ENCODE results near the gene PPCDC.

PPCDC gene

GRCh38 chr15:75028991-75029377 lies 5.6 kb downstream of the PPCDC start:
- Histone ChIP-seq H3K4me1 (ENCODE audit: low read length) (peaks cover 80% of the 10 kb centered on the region), H3K4me3 (ENCODE audit: low read length) (no peak overlapping the region), H3K9me3 (replicated peaks; ENCODE audit: insufficient read depth, low read length) (no peaks in the 10 kb centered on the region), H3K4me2 (ENCODE audit: low read depth, low read length) (peak overlapping the region; percentile 68; the same call in 1 of the 2 replicates), H3K79me2 (ENCODE audit: low read length) (peaks cover 82% of the 10 kb centered on the region), H3K27ac (ENCODE audit: low read length) (peak overlapping the region; percentile 13; the same call in 1 of the 2 replicates), H3F3A (ENCODE audit: insufficient read depth, low read length) (peaks cover 45% of the 10 kb centered on the region), H3K27me3 (replicated peaks; ENCODE audit: insufficient read depth, low read length) (no peaks in the 10 kb centered on the region), H3K9ac (ENCODE audit: low read length) (peak overlapping the region; percentile 4; the same call in 1 of the 2 replicates), H2AFZ (ENCODE audit: low read length) (no peak overlapping the region), H3K36me3 (replicated peaks; ENCODE audit: insufficient read depth, low read length) (no peaks in the 10 kb centered on the region), H4K20me1 (ENCODE audit: insufficient read depth, low read length) (no peaks in the 10 kb centered on the region), H3K9me2 (replicated peaks; ENCODE audit: insufficient read depth, low read length) (no peaks in the 10 kb centered on the region)
- DNase-seq = no peak
- TF ChIP-seq EZH2 (optimal IDR thresholded peaks at IDR 0.05; ENCODE audit: low read depth, low read length) (no peak), EZH2phosphoT487 (IDR thresholded peaks at IDR 0.05; ENCODE audit: low read length) (no peak), CTCF (IDR thresholded peaks at IDR 0.05; ENCODE audit: low read length) (no peak)

GRCh38 chr15:75029378-75030022 lies 6.1 kb downstream of the PPCDC start:
- peak; percentile 77 for DNase-seq
- Histone ChIP-seq H3K4me1 (ENCODE audit: low read length) (peaks cover 77% of the 10 kb centered on the region), H3F3A (ENCODE audit: insufficient read depth, low read length) (peaks cover 45% of the 10 kb centered on the region), H2AFZ (ENCODE audit: low read length) (no peak overlapping the region), H3K9me2 (replicated peaks; ENCODE audit: insufficient read depth, low read length) (no peaks in the 10 kb centered on the region), H3K36me3 (replicated peaks; ENCODE audit: insufficient read depth, low read length) (no peaks in the 10 kb centered on the region), H3K27ac (ENCODE audit: low read length) (peak overlapping the region; percentile 13; the same call in 1 of the 2 replicates), H3K9me3 (replicated peaks; ENCODE audit: insufficient read depth, low read length) (no peaks in the 10 kb centered on the region), H3K79me2 (ENCODE audit: low read length) (peaks cover 82% of the 10 kb centered on the region), H3K9ac (ENCODE audit: low read length) (no peak overlapping the region; the same call in 1 of the 2 replicates), H3K4me3 (ENCODE audit: low read length) (0 out of 2 replicates have a peak overlapping the region, but pooled peaks have one; percentile 26), H3K4me2 (ENCODE audit: low read depth, low read length) (peak overlapping the region; percentile 68; the same call in 1 of the 2 replicates), H3K27me3 (replicated peaks; ENCODE audit: insufficient read depth, low read length) (no peaks in the 10 kb centered on the region), H4K20me1 (ENCODE audit: insufficient read depth, low read length) (no peaks in the 10 kb centered on the region)
- no peak for TF ChIP-seq EZH2 (optimal IDR thresholded peaks at IDR 0.05; ENCODE audit: low read depth, low read length)
- TF ChIP-seq CTCF (IDR thresholded peaks at IDR 0.05; ENCODE audit: low read length) = peak; percentile 90

GRCh38 chr15:75030023-75030413 lies 6.6 kb downstream of the PPCDC start:
- Histone ChIP-seq H3F3A (ENCODE audit: insufficient read depth, low read length) (peaks cover 39% of the 10 kb centered on the region), H3K4me3 (ENCODE audit: low read length) (no peak overlapping the region), H3K4me1 (ENCODE audit: low read length) (peaks cover 72% of the 10 kb centered on the region), H2AFZ (ENCODE audit: low read length) (no peak overlapping the region), H3K9me2 (replicated peaks; ENCODE audit: insufficient read depth, low read length) (no peaks in the 10 kb centered on the region), H3K4me2 (ENCODE audit: low read depth, low read length) (peak overlapping the region; percentile 68; the same call in 1 of the 2 replicates), H3K9ac (ENCODE audit: low read length) (no peak overlapping the region; the same call in 1 of the 2 replicates), H3K27me3 (replicated peaks; ENCODE audit: insufficient read depth, low read length) (no peaks in the 10 kb centered on the region), H3K27ac (ENCODE audit: low read length) (no peak overlapping the region), H3K9me3 (replicated peaks; ENCODE audit: insufficient read depth, low read length) (no peaks in the 10 kb centered on the region), H3K79me2 (ENCODE audit: low read length) (peaks cover 81% of the 10 kb centered on the region), H3K36me3 (replicated peaks; ENCODE audit: insufficient read depth, low read length) (no peaks in the 10 kb centered on the region), H4K20me1 (ENCODE audit: insufficient read depth, low read length) (no peaks in the 10 kb centered on the region)
- TF ChIP-seq EZH2phosphoT487 (IDR thresholded peaks at IDR 0.05; ENCODE audit: low read length) = no peak
- no peak for TF ChIP-seq CTCF (IDR thresholded peaks at IDR 0.05; ENCODE audit: low read length)
- TF ChIP-seq EZH2 (optimal IDR thresholded peaks at IDR 0.05; ENCODE audit: low read depth, low read length) = no peak
- no peak for DNase-seq

All from MM.1S (cell line).